OCI-LY1 (cell line): ENCODE results near the gene BZW2.

Experiments used
- H2AFZ ChIP-seq: fragments of 200-600 bp; sonication (generic), shearing (Covaris generic); 2 replicates; pipeline ENCODE4 v1.6.0; 2014; ENCODE audit warnings: antibody characterized with exemption, mild to moderate bottlenecking, low read length
- H3F3A ChIP-seq: fragments of 200-600 bp; sonication (generic), shearing (Covaris generic); 2 replicates; pipeline ENCODE4 v1.6.0; 2014; ENCODE audit warnings: mild to moderate bottlenecking, antibody characterized with exemption, low read length, moderate library complexity; ENCODE audit not compliant: insufficient read depth
- H3K27ac ChIP-seq: fragments of 200-600 bp; sonication (generic); 2 replicates; pipeline ENCODE4 v1.5.1; 2014; ENCODE audit warnings: low read length, mixed run types, mild to moderate bottlenecking, low read depth; ENCODE audit not compliant: poor library complexity, severe bottlenecking
- H3K27me3 ChIP-seq: fragments of 200-600 bp; sonication (generic); 2 replicates; pipeline ENCODE4 v1.6.0; 2014; ENCODE audit warnings: antibody characterized with exemption, mild to moderate bottlenecking, low read length, moderate library complexity; ENCODE audit not compliant: insufficient read depth
- H3K36me3 ChIP-seq: fragments of 200-600 bp; sonication (generic); 2 replicates; pipeline ENCODE4 v1.6.1; 2014; ENCODE audit warnings: mild to moderate bottlenecking, antibody characterized with exemption, low read length, moderate library complexity, mixed read lengths; ENCODE audit not compliant: insufficient read depth
- H3K4me1 ChIP-seq: fragments of 200-600 bp; sonication (generic); 2 replicates; pipeline ENCODE4 v1.5.1; 2014; ENCODE audit warnings: mild to moderate bottlenecking, low read length, moderate library complexity; ENCODE audit not compliant: insufficient read depth, severe bottlenecking
- H3K4me2 ChIP-seq: fragments of 200-600 bp; sonication (generic), shearing (Covaris generic); 2 replicates; pipeline ENCODE4 v1.6.1; 2014; ENCODE audit warnings: low read length
- H3K4me3 ChIP-seq: fragments of 200-600 bp; sonication (generic); 2 replicates; pipeline ENCODE4 v1.5.1; 2014; ENCODE audit warnings: low read length, low read depth, mild to moderate bottlenecking, mixed read lengths; ENCODE audit not compliant: poor library complexity, severe bottlenecking
- H3K79me2 ChIP-seq: fragments of 200-600 bp; shearing (Covaris generic); 2 replicates; pipeline ENCODE4 v1.6.1; 2016; ENCODE audit warnings: mixed run types, low read length, mixed read lengths; ENCODE audit not compliant: insufficient read depth
- H3K9ac ChIP-seq: fragments of 200-600 bp; sonication (generic), shearing (Covaris generic); 2 replicates; pipeline ENCODE4 v1.6.1; 2014; ENCODE audit warnings: mild to moderate bottlenecking, low read length, mixed read lengths
- H3K9me2 ChIP-seq: fragments of 200-600 bp; sonication (generic), shearing (Covaris generic); 2 replicates; pipeline ENCODE4 v1.6.1; 2014; ENCODE audit warnings: low read depth, mild to moderate bottlenecking, low read length, mixed read lengths
- H3K9me3 ChIP-seq: fragments of 200-600 bp; shearing (Covaris generic); 2 replicates; pipeline ENCODE4 v1.6.1; 2014; ENCODE audit warnings: low read length, mixed read lengths
- H4K20me1 ChIP-seq: fragments of 200-600 bp; sonication (generic), shearing (Covaris generic); 2 replicates; pipeline ENCODE4 v1.6.0; 2016; ENCODE audit warnings: mild to moderate bottlenecking, low read length; ENCODE audit not compliant: insufficient read depth
- CTCF ChIP-seq: fragments of 200-600 bp; sonication (generic), shearing (Covaris generic); IDR thresholded peaks from 2 replicates; pipeline ENCODE4 v1.5.1; 2017; ENCODE audit warnings: mild to moderate bottlenecking, antibody characterized with exemption, low read length, moderate library complexity, mixed read lengths
- EZH2 ChIP-seq: fragments of 200-600 bp; sonication (generic), shearing (Covaris generic); IDR thresholded peaks from 2 replicates; pipeline ENCODE4 v1.8.0; 2017; ENCODE audit warnings: borderline replicate concordance, mixed run types, mild to moderate bottlenecking, antibody characterized with exemption, low read length, moderate library complexity, mixed read lengths

BZW2 gene

GRCh38 chr7:16651396-16652239 is 5.6 kb downstream of the BZW2 start:
- no peak overlapping the region for H3K27ac ChIP-seq
- H3K4me1 ChIP-seq = peaks cover 28% of the 10 kb centered on the region
- H3K4me3 ChIP-seq = no peak overlapping the region
- H3K79me2 ChIP-seq = peaks cover 100% of the 10 kb centered on the region
- H3K27me3 ChIP-seq = no peaks in the 10 kb centered on the region
- H2AFZ ChIP-seq = no peak overlapping the region
- TF ChIP-seq CTCF (no peak), EZH2 (no peak)
- H3K4me2 ChIP-seq = no peak overlapping the region
- H3K9ac ChIP-seq = no peak overlapping the region
- H3K9me2 ChIP-seq = no peaks in the 10 kb centered on the region
- no peaks in the 10 kb centered on the region for H3F3A ChIP-seq
- no peaks in the 10 kb centered on the region for H3K9me3 ChIP-seq
- H3K36me3 ChIP-seq = peaks cover 40% of the 10 kb centered on the region
- peaks cover 3% of the 10 kb centered on the region for H4K20me1 ChIP-seq

GRCh38 chr7:16652240-16652583 is 6.2 kb downstream of the BZW2 start:
- H3K27ac ChIP-seq = no peak overlapping the region
- TF ChIP-seq EZH2 = no peak
- no peak for TF ChIP-seq CTCF
- H3F3A ChIP-seq = no peaks in the 10 kb centered on the region
- no peaks in the 10 kb centered on the region for H3K27me3 ChIP-seq
- H3K4me1 ChIP-seq = peaks cover 24% of the 10 kb centered on the region
- peaks cover 46% of the 10 kb centered on the region for H3K36me3 ChIP-seq
- no peak overlapping the region for H3K4me2 ChIP-seq
- no peak overlapping the region for H3K4me3 ChIP-seq
- no peaks in the 10 kb centered on the region for H3K9me3 ChIP-seq
- no peak overlapping the region for H2AFZ ChIP-seq
- H3K9ac ChIP-seq = no peak overlapping the region
- no peaks in the 10 kb centered on the region for H3K9me2 ChIP-seq
- H3K79me2 ChIP-seq = peaks cover 100% of the 10 kb centered on the region
- H4K20me1 ChIP-seq = peaks cover 6% of the 10 kb centered on the region

GRCh38 chr7:16652888-16653287 is 6.9 kb downstream of the BZW2 start:
- Histone ChIP-seq H3K79me2 (peaks cover 100% of the 10 kb centered on the region), H3K36me3 (peaks cover 52% of the 10 kb centered on the region), H3K9me2 (no peaks in the 10 kb centered on the region), H3K4me2 (no peak overlapping the region), H2AFZ (no peak overlapping the region), H3K4me3 (no peak overlapping the region), H3K27ac (no peak overlapping the region), H3F3A (no peaks in the 10 kb centered on the region), H3K4me1 (peaks cover 18% of the 10 kb centered on the region), H4K20me1 (peaks cover 6% of the 10 kb centered on the region), H3K9me3 (no peaks in the 10 kb centered on the region), H3K9ac (no peak overlapping the region), H3K27me3 (no peaks in the 10 kb centered on the region)
- TF ChIP-seq CTCF (no peak), EZH2 (no peak)
